SH-SY5Y (cell line): ENCODE data around the gene GSE1.

Experiments
- GATA2 ChIP-seq: IDR thresholded peaks from 2 replicates; pipeline ENCODE4 v1.6.1; 2011; ENCODE audit warnings: mild to moderate bottlenecking, low read depth, low read length
- GATA3 ChIP-seq: IDR thresholded peaks from 2 replicates; pipeline ENCODE4 v1.6.1; 2011; ENCODE audit warnings: low read depth, mild to moderate bottlenecking, low read length, moderate library complexity

Gene GSE1

GRCh38 chr16:85718682-85719081 lies 105.6 kb downstream of the GSE1 start:
- TF ChIP-seq GATA2 (no peak), GATA3 (no peak)

GRCh38 chr16:85719605-85720301 lies 106.6 kb downstream of the GSE1 start:
- TF ChIP-seq GATA3 (no peak), GATA2 (no peak)

- TF ChIP-seq GATA2 (no peak), GATA3 (no peak)
Observed at GRCh38 chr16:85720302-85720637, 107.1 kb downstream of the GSE1 start.

GRCh38 chr16:85722128-85722893 lies 109.2 kb downstream of the GSE1 start:
- TF ChIP-seq GATA2 (no peak), GATA3 (no peak)

GRCh38 chr16:85724126-85724879 lies 111.2 kb downstream of the GSE1 start:
- TF ChIP-seq GATA3 (no peak), GATA2 (no peak)

- TF ChIP-seq GATA2 (no peak), GATA3 (no peak)
Observed at GRCh38 chr16:85724936-85725335, 111.8 kb downstream of the GSE1 start.
